HG03025 (cell line): Measurements from ENCODE around the gene CNGB1.
"Not testable (repeated sequence)": the region's sequence is repeated elsewhere in the genome, so short reads cannot be mapped to it uniquely, and the experiment has no call there.

Source experiments
- ATAC-seq: cut with Tn5 transposase; IDR thresholded peaks from one replicate; pipeline ENCODE4 v1.9.1; 2021; ENCODE audit warnings: mild to moderate bottlenecking, moderate library complexity; ENCODE audit not compliant: unreplicated experiment, low FRiP score

CNGB1 gene

GRCh38 chr16:57912529-57913260, 58.2 kb downstream of the CNGB1 start:
- ATAC-seq, result no peak

- ATAC-seq, result no peak
Measured at GRCh38 chr16:57911743-57912142, 59.2 kb downstream of the CNGB1 start.

- no peak for ATAC-seq
Measured at GRCh38 chr16:57910696-57911095, 60.2 kb downstream of the CNGB1 start.

GRCh38 chr16:57908409-57908987, 62.4 kb downstream of the CNGB1 start:
- ATAC-seq, result no peak

GRCh38 chr16:57906382-57907316, 64.3 kb downstream of the CNGB1 start:
- ATAC-seq, result no peak

GRCh38 chr16:57904101-57904500, 66.8 kb downstream of the CNGB1 start:
- no peak for ATAC-seq

GRCh38 chr16:57903656-57904055, 67.3 kb downstream of the CNGB1 start:
- no peak for ATAC-seq

- ATAC-seq, result no peak
Measured at GRCh38 chr16:57901480-57902069, 69.4 kb downstream of the CNGB1 start.

GRCh38 chr16:57900796-57901479, 70.0 kb downstream of the CNGB1 start:
- ATAC-seq, result no peak

- no peak for ATAC-seq
Measured at GRCh38 chr16:57899771-57900661, 70.9 kb downstream of the CNGB1 start.

- ATAC-seq, result no peak
Measured at GRCh38 chr16:57898961-57899360, 72.0 kb downstream of the CNGB1 start.

- ATAC-seq, result no peak
Measured at GRCh38 chr16:57897996-57898395, 72.9 kb downstream of the CNGB1 start.

GRCh38 chr16:57897053-57897784, 73.7 kb downstream of the CNGB1 start:
- ATAC-seq, result no peak

- not testable (repeated sequence) for ATAC-seq
Measured at GRCh38 chr16:57895081-57895547, 75.8 kb downstream of the CNGB1 start.

GRCh38 chr16:57894390-57895080, 76.4 kb downstream of the CNGB1 start:
- no peak for ATAC-seq

- ATAC-seq, result no peak
Measured at GRCh38 chr16:57893559-57894389, 77.2 kb downstream of the CNGB1 start.

- ATAC-seq, result no peak
Measured at GRCh38 chr16:57893217-57893558, 77.7 kb downstream of the CNGB1 start.
